ENCODE results near the gene MAPK8.

DNA sequence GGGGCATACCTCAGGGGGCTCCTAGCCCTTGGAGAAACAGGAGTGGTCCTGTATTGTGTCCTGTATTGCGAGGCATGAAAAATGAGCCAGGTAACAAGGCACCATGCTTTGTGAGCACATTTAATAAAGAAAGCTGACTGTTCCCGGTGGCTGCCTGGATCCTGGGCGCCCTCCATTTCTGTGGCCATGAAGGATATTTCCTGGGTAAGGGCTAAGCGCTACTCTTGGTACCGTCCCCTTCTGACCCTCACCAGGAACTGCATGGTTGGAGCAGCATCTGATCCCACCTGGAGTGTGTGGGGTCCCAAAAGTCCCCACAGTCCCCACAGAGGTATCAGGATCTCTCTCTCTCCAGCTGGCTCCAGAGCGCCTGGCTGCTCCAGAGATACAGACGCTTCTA is 139.5 kb downstream of the MAPK8 start:
- TF ChIP-seq GATA3 (IDR thresholded peaks at IDR 0.05; ENCODE audit: low read depth, low read length) (no peak), GATA2 (IDR thresholded peaks at IDR 0.05; ENCODE audit: low read depth, low read length) (no peak)

All from SH-SY5Y (cell line).